K562 treated with DMSO at 1 percent for 48 hours (cell line): Measurements from ENCODE around the gene EID2. TPM values are rescaled to one million over a fixed set of nuclear protein-coding genes. Genes with fewer than 3 reads are reported as not detected.

Experiments
- total RNA-seq: library from RNA; unstranded; fragments of 300-600 nt; gene quantifications from 2 replicates; pipeline ENCODE4 v1.2.3, GENCODE V29; 2022; ENCODE audit warnings: low replicate concordance; ENCODE audit errors: extremely low read depth

Gene EID2, protein sequence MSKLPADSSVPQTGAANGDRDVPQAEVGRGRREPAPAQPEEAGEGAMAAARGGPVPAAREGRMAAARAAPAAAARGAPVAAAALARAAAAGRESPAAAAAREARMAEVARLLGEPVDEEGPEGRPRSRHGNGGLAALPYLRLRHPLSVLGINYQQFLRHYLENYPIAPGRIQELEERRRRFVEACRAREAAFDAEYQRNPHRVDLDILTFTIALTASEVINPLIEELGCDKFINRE
- not detected in 2 replicates for total RNA-seq

DNA sequence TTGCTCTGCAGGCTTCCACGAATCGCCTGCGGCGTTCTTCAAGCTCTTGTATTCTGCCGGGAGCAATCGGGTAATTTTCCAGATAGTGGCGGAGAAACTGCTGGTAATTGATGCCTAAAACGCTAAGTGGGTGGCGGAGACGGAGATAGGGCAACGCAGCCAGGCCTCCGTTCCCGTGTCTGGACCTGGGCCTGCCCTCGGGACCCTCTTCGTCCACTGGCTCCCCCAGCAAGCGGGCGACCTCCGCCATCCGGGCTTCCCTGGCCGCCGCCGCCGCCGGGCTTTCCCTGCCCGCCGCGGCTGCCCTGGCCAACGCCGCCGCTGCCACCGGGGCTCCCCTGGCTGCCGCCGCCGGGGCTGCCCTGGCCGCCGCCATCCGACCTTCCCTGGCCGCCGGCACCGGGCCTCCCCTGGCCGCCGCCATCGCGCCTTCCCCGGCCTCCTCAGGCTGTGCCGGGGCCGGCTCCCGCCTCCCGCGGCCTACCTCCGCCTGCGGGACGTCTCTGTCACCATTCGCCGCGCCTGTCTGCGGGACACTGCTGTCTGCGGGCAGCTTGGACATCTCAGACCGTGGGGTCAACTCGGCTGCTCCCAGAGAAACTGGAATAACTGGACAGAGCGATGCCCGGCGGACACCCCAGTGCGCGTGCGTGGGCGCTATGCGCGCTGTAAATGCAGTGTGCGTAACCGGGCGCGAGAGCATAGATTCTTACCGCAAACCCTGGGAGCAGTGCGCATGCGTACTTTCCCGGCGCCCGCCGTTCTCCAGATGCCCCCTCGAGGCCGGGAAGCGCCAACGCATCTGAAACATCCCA, at the start of gene EID2:
EID2 (minus strand) TSS at position 644 of the 815 bp plus-strand sequence; CDS start at position 562, 82 bp downstream.

GRCh38 chr19:39532233-39533002, 7.5 kb downstream of the EID2 start, which contains the start of gene EID2B:
TSS of gene EID2B (minus strand) at chr19:39532852. CDS start at chr19:39532802, 50 bp downstream.

DNA sequence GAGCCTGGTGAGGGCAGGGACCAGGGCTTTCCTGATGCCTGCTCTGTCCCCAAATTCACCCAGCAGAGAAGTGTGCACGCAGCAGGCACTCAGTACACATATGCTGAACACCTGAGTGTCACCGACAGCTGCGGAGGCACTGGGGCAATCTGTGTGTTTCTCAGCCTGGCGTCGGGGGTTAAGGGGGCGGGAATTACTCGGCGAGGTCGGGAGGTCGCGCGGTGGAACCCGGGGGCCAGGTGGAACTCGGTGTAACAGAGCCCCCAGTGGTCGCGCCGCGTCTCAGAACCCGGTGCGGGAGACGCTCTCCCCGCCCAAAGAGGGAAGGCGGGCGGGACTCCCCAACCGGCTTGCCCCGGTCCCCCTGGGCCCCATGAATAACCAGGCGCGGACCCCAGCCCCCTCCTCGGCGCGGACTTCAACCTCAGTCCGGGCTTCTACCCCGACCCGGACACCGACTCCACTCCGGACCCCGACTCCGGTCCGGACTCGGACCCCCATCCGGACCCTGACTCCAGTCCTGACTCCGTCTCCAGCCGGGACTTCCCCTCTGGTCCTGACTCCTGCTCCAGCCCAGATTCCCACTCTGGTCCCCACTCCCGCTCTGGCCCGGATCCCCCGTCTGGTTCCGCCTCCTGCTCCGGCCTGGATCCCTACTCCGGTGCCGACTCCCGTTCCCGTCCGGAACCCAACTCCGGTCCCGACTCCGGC, 25.0 kb downstream of the EID2 start, which contains the start of gene SELENOV:
SELENOV (plus strand) TSS at position 300 of the 711 bp plus-strand sequence; CDS start at position 374, 74 bp downstream.

GRCh38 chr19:39498798-39499642, 40.9 kb downstream of the EID2 start, which contains the start of gene DLL3:
TSS of gene DLL3 (plus strand) at chr19:39498947. CDS start at chr19:39498975, 28 bp downstream.

Other genes with a start within 250 kb of the EID2 start
- gene IFNL1, start 243.8 kb downstream of the EID2 start, total RNA-seq: not detected in 2 replicates
- gene LRFN1, start 219.3 kb downstream of the EID2 start, total RNA-seq: not detected in 2 replicates
- gene GMFG, start 204.1 kb downstream of the EID2 start, total RNA-seq: not detected in 2 replicates
- gene SAMD4B, start 197.7 kb downstream of the EID2 start, total RNA-seq: not detected in 2 replicates
- not detected in 2 replicates for gene PAF1, start 149.1 kb downstream of the EID2 start, total RNA-seq
- not detected in 2 replicates for gene MED29, start 148.8 kb downstream of the EID2 start, total RNA-seq
- gene ZFP36, start 133.3 kb downstream of the EID2 start, total RNA-seq: not detected in 2 replicates
- gene PLEKHG2, start 127.5 kb downstream of the EID2 start, total RNA-seq: not detected in 2 replicates
- 3,626 and 6,643 TPM in 2 replicates for gene RPS16, start 104.2 kb downstream of the EID2 start, total RNA-seq
- 132 TPM in 1 of 2 replicates, not detected in the other for gene SUPT5H, start 94.6 kb downstream of the EID2 start, total RNA-seq
- 5,575 TPM in 1 of 2 replicates, not detected in the other for gene TIMM50, start 59.3 kb downstream of the EID2 start, total RNA-seq
- gene DLL3, start 41.2 kb downstream of the EID2 start, total RNA-seq: not detected in 2 replicates
- gene SELENOV, start 25.0 kb downstream of the EID2 start, total RNA-seq: not detected in 2 replicates
- not detected in 2 replicates for gene EID2B, start 7.3 kb downstream of the EID2 start, total RNA-seq
- not detected in 2 replicates for gene LGALS13, start 62.4 kb upstream of the EID2 start, total RNA-seq
- gene LGALS16, start 115.8 kb upstream of the EID2 start, total RNA-seq: not detected in 2 replicates
- gene LGALS14, start 164.3 kb upstream of the EID2 start, total RNA-seq: not detected in 2 replicates
- not detected in 2 replicates for gene CLC, start 197.9 kb upstream of the EID2 start, total RNA-seq
- gene LEUTX, start 238.7 kb upstream of the EID2 start, total RNA-seq: not detected in 2 replicates